B cell (primary cell): Measurements from ENCODE around the gene ZMYND10. TPM values are rescaled to one million over a fixed set of nuclear protein-coding genes. Genes with fewer than 3 reads are reported as not detected.

Experiments
- ATAC-seq: fragments of 200-7000 bp; cut with Tn5 transposase; one replicate; pipeline ENCODE4 v1.10.0; 2021; ENCODE audit warnings: low read depth, mild to moderate bottlenecking, moderate number of reproducible peaks, moderate library complexity
- CTCF ChIA-PET: fragments of 350-600 bp; sonication (Branson Sonifier 250); formaldehyde crosslinking; loops from one replicate; lab custom pipeline; 2021; ENCODE audit warnings: antibody characterized with exemption, inconsistent platforms; lab: Charles Lee
- POLR2A ChIA-PET: fragments of 350-600 bp; sonication (Branson Sonifier 250); formaldehyde crosslinking; loops from one replicate; lab custom pipeline; 2021; ENCODE audit warnings: antibody characterized with exemption; lab: Charles Lee
- DNase-seq: peaks from one replicate; pipeline ENCODE4 v3.0.0; 2013
- H2AFZ ChIP-seq: 2 replicates; pipeline ENCODE4 v1.6.1; 2012; ENCODE audit warnings: mild to moderate bottlenecking, low read depth, low read length; ENCODE audit not compliant: insufficient read depth, poor library complexity, severe bottlenecking
- H3K27ac ChIP-seq, 2 donors: 1 replicate in 1 of 2; 2 replicates in 1 of 2; pipeline ENCODE4 v1.5.1; 2012 to 2013; ENCODE audit warnings: low read length in 2 of 2, mild to moderate bottlenecking in 2 of 2, moderate library complexity in 1 of 2
- H3K27me3 ChIP-seq, 4 experiments: fragments of 200-600 bp in 1 of 4; sonication (generic) in 1 of 4; replicated peaks in 1 of 4; 1 replicate in 2 of 4; 2 replicates in 2 of 4; pipeline versions ENCODE4 v1.6.1 to v1.7.0; 2013 to 2016; ENCODE audit warnings: low read length in 3 of 4, mild to moderate bottlenecking in 2 of 4, mixed read lengths in 1 of 4, moderate library complexity in 1 of 4; ENCODE audit not compliant: insufficient read depth in 4 of 4, control insufficient read depth in 3 of 4; ENCODE audit errors: control extremely low read depth in 1 of 4
- H3K36me3 ChIP-seq, 2 experiments: replicated peaks in 1 of 2; 1 replicate in 1 of 2; 2 replicates in 1 of 2; pipeline versions ENCODE4 v1.6.1 to v1.7.1; 2013; ENCODE audit warnings: low read length in 1 of 2; ENCODE audit not compliant: insufficient read depth in 2 of 2, control insufficient read depth in 1 of 2; ENCODE audit errors: control extremely low read depth in 1 of 2, extremely low read depth in 1 of 2
- H3K4me1 ChIP-seq, 2 donors: fragments of 200-600 bp in 1 of 2; sonication (generic) in 1 of 2; 1 replicate in 1 of 2; 2 replicates in 1 of 2; pipeline versions ENCODE4 v1.5.1 to v1.6.1; 2013 to 2017; ENCODE audit warnings: low read length in 2 of 2; ENCODE audit not compliant: control insufficient read depth in 2 of 2, insufficient read depth in 2 of 2
- H3K4me2 ChIP-seq: replicated peaks from 2 replicates; pipeline ENCODE3; 2012; ENCODE audit warnings: mild to moderate bottlenecking, low read depth, low read length; ENCODE audit not compliant: poor library complexity, severe bottlenecking
- H3K4me3 ChIP-seq, 5 experiments: fragments of 200-600 bp in 1 of 5; sonication (generic) in 1 of 5; 1 replicate in 3 of 5; 2 replicates in 2 of 5; pipeline versions ENCODE4 v1.5.1 to v1.7.0; 2011 to 2016; ENCODE audit warnings: low read length in 4 of 5, mild to moderate bottlenecking in 4 of 5, low read depth in 2 of 5, control low read depth in 1 of 5, moderate library complexity in 1 of 5; ENCODE audit not compliant: insufficient read depth in 1 of 5; ENCODE audit errors: control extremely low read depth in 1 of 5, extremely low read depth in 1 of 5
- H3K79me2 ChIP-seq: fragments of 200-600 bp; sonication (generic); one replicate; pipeline ENCODE4 v1.6.0; 2016; ENCODE audit warnings: low read length; ENCODE audit not compliant: control insufficient read depth, insufficient read depth
- H3K9ac ChIP-seq: fragments of 200-600 bp; sonication (generic); 2 replicates; pipeline ENCODE4 v1.6.1; 2017; ENCODE audit warnings: mild to moderate bottlenecking, low read length, moderate library complexity
- H3K9me3 ChIP-seq, 3 donors: one replicate each; pipeline versions ENCODE4 v1.6.1 to v1.7.1; 2013; ENCODE audit warnings: low read length in 2 of 3; ENCODE audit not compliant: control insufficient read depth in 2 of 3, insufficient read depth in 1 of 3; ENCODE audit errors: control extremely low read depth in 1 of 3
- H4K20me1 ChIP-seq: 2 replicates; pipeline ENCODE4 v1.6.0; 2012; ENCODE audit warnings: mild to moderate bottlenecking, low read length; ENCODE audit not compliant: insufficient read depth, control insufficient read depth, poor library complexity, severe bottlenecking
- H3K27ac Mint-ChIP-seq: one replicate; pipeline ENCODE4 v1.8.0; 2021; ENCODE audit warnings: mixed read lengths
- H3K27me3 Mint-ChIP-seq: one replicate; pipeline ENCODE4 v1.8.0; 2021; ENCODE audit warnings: mixed read lengths
- H3K4me1 Mint-ChIP-seq: one replicate; pipeline ENCODE4 v1.8.0; 2021; ENCODE audit warnings: mixed read lengths
- H3K4me3 Mint-ChIP-seq: one replicate; pipeline ENCODE4 v1.8.0; 2021; ENCODE audit warnings: mixed read lengths
- H3K9me3 Mint-ChIP-seq: one replicate; pipeline ENCODE4 v1.8.0; 2022; ENCODE audit warnings: mixed read lengths; ENCODE audit not compliant: insufficient read depth
- EZH2 ChIP-seq: IDR thresholded peaks from 2 replicates; pipeline ENCODE4 v1.6.1; 2012; ENCODE audit warnings: borderline replicate concordance, low read depth, mild to moderate bottlenecking, moderate library complexity, low read length; ENCODE audit not compliant: insufficient read depth, poor library complexity, severe bottlenecking
- WGBS: methylation state at CpG from one replicate; pipeline ENCODE4 v1.1.5; 2013; ENCODE audit warnings: missing lambda C conversion rate; ENCODE audit not compliant: insufficient coverage; 5-methylcytosine and 5-hydroxymethylcytosine counted together
- intact Hi-C: fragments of 100-400 bp; cut with micrococcal nuclease; formaldehyde crosslinking; loops from one replicate; pipeline ENCODE4 v1.10.0; 2022
- polyA plus RNA-seq: library from polyadenylated mRNA; depleted of rRNA; stranded (reverse); fragments of >200 nt; gene quantifications from 2 replicates; pipeline ENCODE4 v1.2.3, GENCODE V29; 2012
- total RNA-seq, 2 donors: library from RNA; stranded (reverse); fragments of 120-200 nt in 1 of 2; gene quantifications; 1 replicate in 1 of 2; 2 replicates in 1 of 2; pipeline versions ENCODE4 v1.2.3 to v1.2.4, GENCODE V29; 2013 to 2022
- TF ChIP-seq, protein P1 (sequence below): fragments of 200-600 bp; IDR thresholded peaks from one replicate; pipeline ENCODE4 v1.8.0; 2022; ENCODE audit warnings: antibody characterized with exemption, mild to moderate bottlenecking

The ZMYND10 gene
- total and polyA plus RNA-seq, 2 donors (not counting 1 experiment from before 2014, with no cell fraction given) = 1.8 to 2.4 TPM

DNA sequence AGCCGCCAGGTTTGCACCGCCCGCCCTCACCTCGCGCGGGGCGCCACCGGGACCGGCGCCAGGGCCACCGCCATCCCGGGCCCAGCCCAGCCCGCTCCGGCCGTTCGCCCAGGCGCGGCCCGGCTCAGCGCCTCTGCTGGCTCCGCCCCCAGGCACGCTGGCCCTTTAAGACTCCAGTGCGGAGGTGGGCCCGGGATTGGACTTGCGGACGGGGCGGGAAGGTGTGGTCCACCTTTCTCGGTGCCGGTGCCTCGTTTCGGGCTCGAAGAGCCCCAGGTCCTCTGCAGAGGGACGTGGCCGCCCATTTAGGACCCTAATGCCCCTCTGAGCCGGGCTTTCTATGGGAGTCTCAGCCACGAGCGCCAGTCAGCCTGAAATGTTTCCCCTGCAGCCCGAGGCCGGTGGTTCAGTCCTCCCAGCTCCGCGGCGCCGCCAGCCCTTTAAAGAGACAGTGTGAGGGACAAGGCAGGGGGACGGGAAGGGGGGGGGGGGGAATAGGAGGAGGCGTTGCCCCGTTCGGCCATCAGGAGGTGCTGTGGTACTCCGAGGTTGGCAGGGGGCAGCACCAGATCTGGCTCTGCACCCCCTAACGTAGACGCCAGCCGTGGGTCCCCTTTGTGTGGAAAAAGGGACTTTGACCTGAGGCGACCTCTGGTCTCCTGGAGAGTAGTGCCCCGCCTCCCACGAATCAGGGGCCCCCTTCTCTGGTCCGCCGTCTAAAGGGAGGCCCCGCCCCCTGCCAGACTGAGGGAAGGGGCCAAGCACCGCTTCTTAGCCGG, 24.0 kb downstream of the ZMYND10 start:
- ChIA-PET POLR2A (interaction anchor here (0.7 to 2.3 kb wide), 6 partner anchors 16 to 107 kb away, joined by 3 to 24 read pairs (median 6); partner anchors contain the start of genes HYAL3, IFRD2 and NAA80), CTCF (interaction anchor here (0.6 to 2.0 kb wide), 9 partner anchors 16 to 288 kb away, joined by 3 to 9 read pairs (median 3); partner anchors contain the start of genes CYB561D2, HYAL3, IFRD2 and NAA80)
- 1% methylated on average over 59 of the region's 59 CpGs for WGBS
- Histone ChIP-seq H3K9ac (peak overlapping the region; percentile 96), H3K27ac (peak overlapping the region; percentile 94 to 96), H3K4me1 (peaks cover 22 to 58% of the 10 kb centered on the region in 2 donors), H3K36me3 (peaks cover 0 to 16% of the 10 kb centered on the region in 2 experiments), H3K79me2 (peaks cover 7% of the 10 kb centered on the region), H3K4me2 (peak overlapping the region; percentile 95), H4K20me1 (no peaks in the 10 kb centered on the region), H3K27me3 (no peaks in the 10 kb centered on the region), H3K4me3 (peak overlapping the region; percentile 64 to 95 (median 74)), H3K9me3 (peaks cover 0 to 3% (median 0%) of the 10 kb centered on the region in 3 donors), H2AFZ (peak overlapping the region; percentile 99)
- DNase-seq (peak; percentile 94), ATAC-seq (peak; percentile 80)
- Mint-ChIP-seq H3K4me1 (peaks cover 49% of the 10 kb centered on the region), H3K27me3 (no peaks in the 10 kb centered on the region), H3K4me3 (peak overlapping the region; percentile 98), H3K27ac (peak overlapping the region; percentile 97), H3K9me3 (no peaks in the 10 kb centered on the region)
- TF ChIP-seq, protein P1, sequence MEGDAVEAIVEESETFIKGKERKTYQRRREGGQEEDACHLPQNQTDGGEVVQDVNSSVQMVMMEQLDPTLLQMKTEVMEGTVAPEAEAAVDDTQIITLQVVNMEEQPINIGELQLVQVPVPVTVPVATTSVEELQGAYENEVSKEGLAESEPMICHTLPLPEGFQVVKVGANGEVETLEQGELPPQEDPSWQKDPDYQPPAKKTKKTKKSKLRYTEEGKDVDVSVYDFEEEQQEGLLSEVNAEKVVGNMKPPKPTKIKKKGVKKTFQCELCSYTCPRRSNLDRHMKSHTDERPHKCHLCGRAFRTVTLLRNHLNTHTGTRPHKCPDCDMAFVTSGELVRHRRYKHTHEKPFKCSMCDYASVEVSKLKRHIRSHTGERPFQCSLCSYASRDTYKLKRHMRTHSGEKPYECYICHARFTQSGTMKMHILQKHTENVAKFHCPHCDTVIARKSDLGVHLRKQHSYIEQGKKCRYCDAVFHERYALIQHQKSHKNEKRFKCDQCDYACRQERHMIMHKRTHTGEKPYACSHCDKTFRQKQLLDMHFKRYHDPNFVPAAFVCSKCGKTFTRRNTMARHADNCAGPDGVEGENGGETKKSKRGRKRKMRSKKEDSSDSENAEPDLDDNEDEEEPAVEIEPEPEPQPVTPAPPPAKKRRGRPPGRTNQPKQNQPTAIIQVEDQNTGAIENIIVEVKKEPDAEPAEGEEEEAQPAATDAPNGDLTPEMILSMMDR = peak; percentile 65
- TF ChIP-seq EZH2 = no peak
- intact Hi-C loops = loop anchor here (1.0 to 5.0 kb wide), 6 partner anchors 15 to 127 kb away; partner anchors contain the start of genes GNAI2, HYAL3, IFRD2 and NAA80
